NCI-H774 (cell line): ENCODE data around the gene PARD3.

Experiments
- DNase-seq: peaks from one replicate; lab custom pipeline; 2025; lab: John Stamatoyannopoulos, UW

The PARD3 gene

DNA sequence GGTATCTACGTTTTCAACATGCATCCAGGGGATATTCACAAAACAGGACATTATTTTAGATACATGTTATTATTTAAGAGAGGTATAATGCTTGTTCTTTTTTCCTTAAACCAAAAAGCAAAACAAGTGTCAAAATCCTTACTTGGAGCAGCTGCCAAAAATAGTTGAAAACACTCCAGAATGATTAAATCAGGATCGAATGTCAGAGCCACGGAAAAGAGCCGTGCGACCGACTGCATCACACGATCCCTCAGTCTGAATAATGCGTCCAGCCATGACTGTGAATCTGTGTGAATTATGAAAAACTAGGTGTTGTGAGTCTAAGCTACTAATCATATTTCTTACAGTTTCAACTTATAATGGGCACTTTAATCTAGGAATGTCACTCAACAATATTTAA is 126.0 kb downstream of the PARD3 start:
- no peak for DNase-seq

DNA sequence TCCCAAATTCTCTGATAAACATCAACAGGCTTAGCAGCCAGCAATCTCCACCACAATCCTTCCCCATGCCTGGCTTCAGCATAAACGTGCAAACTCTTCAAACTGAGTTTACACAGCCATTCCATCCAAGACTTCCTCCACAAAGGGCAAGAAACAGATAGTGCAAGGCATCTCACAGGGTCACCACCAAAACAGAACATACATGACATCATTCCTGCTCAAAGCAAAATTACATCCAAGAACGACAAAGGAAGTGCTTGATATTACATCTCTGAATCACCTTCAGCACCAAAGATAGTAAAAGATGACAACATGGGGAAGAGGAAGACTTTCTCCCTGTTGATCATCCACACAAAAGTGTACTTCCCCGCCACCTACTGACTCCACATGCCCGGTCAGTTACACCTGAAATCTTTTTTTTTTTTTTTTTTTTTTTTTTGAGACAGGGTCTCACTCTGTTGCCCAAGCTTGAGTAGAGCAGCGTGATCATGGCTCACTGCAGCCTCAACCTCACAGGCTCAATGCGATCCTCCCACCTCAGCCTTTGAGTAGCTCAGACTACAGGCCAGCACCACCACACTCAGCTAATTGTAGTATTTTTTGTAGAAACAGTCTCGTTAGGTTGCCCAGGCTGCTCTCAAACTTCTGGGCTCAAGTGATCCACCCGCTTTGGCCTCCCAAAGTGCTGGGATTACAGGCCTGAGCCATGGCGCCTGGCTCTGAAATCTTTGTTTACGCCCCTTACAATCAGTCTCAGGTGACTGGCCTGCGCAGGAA is 127.5 kb downstream of the PARD3 start:
- no peak for DNase-seq

- no peak for DNase-seq
These were observed 132.5 kb downstream of the PARD3 start for GRCh38 chr10:34682580-34682979.

DNA sequence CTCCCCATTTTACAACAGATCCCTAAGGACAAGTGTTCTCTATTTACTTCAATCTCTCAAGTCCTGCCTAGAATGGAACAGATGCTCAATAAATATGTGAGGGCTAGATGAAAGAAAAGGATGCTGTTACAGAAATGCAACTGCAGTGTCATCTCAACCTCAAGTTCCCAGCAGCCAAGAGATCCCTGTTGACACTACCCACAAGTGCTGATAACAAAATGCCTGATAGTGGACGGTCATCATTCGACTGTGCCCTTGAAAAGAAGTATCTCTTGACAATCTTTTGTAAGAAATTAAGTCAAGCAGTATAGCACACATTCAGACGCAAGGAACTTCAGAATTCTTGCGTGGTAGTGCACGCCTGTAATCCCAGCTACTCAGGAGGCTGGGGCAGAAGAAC is 133.2 kb downstream of the PARD3 start:
- DNase-seq = no peak

GRCh38 chr10:34679177-34679576 is 135.9 kb downstream of the PARD3 start:
- no peak for DNase-seq

DNA sequence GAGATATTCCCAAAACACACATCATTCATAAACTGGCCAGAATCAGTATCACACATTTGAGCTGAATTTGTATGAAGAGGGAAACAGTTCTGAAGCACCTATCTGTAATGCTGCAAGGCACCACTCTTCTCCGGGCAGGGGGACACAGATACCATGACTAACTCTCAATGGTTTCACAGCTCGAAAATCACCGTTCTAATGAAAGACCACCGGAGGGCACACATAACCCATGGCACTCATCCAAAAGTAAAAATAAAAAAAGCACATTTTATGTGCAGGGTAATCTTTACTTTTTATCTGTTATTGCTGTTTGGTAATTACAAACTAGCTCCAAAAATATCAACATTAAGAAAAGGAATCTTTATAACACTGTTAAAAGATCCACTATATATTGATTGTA is 137.5 kb downstream of the PARD3 start:
- DNase-seq = no peak

- no peak for DNase-seq
These were observed 138.0 kb downstream of the PARD3 start for GRCh38 chr10:34677132-34677531.

DNA sequence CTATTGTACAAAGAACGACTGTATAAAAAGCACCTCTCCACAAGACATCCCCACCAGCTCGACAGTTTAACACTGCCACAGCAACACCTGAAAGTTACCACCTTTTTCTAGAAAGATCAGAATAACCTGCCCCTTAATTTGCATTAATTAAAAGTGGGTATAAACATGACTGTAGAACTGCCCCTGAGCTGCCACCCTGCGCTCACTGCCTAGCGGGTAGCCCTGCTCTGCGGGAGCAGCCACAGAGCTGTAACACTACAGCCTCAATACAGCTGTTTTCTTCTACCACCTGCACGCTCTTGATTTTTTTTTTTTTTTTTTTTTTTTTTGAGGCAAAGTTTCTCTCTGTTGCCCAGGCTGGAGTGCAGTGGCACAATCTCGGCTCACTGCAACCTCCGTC is 140.9 kb downstream of the PARD3 start:
- DNase-seq = no peak

GRCh38 chr10:34670081-34670480 is 145.0 kb downstream of the PARD3 start:
- no peak for DNase-seq

- DNase-seq = no peak
These were observed 146.0 kb downstream of the PARD3 start for GRCh38 chr10:34669079-34669478.

DNA sequence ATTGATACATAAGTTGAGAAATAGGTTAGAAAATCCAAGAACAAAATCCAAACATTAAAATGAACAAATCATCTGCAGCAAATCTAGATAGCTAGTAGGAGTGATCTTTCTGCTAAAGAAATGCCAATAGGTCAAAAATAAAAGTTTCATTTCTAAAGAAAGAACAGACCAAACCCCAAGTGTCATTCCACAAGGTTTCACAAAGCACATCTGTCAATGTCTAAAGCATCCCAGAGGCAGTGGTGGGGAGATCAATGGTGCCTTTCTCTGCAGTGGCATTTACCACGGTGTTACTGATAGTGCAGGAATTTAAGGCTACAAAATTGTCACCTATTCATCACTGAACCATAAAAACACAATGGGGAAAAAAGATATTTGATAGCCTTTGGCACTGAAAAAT is 147.9 kb downstream of the PARD3 start:
- no peak for DNase-seq

GRCh38 chr10:34666008-34666704 is 148.9 kb downstream of the PARD3 start:
- DNase-seq = no peak

DNA sequence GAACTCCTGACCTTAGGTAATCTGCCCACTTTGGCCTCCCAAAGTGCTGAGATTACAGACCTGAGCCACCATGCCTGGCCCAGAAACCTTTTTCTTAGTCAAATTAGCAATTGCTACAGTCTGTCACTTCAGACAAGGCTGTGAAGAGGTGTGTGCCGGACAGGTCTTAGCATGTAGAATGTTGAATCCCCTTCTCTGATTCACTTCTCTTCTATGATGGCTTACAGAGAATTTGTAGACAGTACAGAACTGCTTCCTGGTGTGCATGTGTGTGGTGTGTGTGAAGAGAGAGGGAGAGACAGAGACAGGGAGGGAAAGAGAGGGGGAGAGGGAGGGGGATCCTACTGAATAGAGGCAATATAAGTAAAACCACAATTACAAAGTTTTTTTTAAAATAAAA is 150.4 kb downstream of the PARD3 start:
- no peak for DNase-seq

GRCh38 chr10:34661580-34661979 is 153.5 kb downstream of the PARD3 start:
- DNase-seq = no peak

- no peak for DNase-seq
These were observed 156.2 kb downstream of the PARD3 start for GRCh38 chr10:34658934-34659333.

- no peak for DNase-seq
These were observed 158.4 kb downstream of the PARD3 start for GRCh38 chr10:34656661-34657060.

GRCh38 chr10:34655286-34656170 is 159.6 kb downstream of the PARD3 start:
- peak; percentile 44 for DNase-seq

GRCh38 chr10:34654211-34654610 is 160.9 kb downstream of the PARD3 start:
- DNase-seq = no peak

GRCh38 chr10:34653530-34653929 is 161.6 kb downstream of the PARD3 start:
- DNase-seq = no peak

DNA sequence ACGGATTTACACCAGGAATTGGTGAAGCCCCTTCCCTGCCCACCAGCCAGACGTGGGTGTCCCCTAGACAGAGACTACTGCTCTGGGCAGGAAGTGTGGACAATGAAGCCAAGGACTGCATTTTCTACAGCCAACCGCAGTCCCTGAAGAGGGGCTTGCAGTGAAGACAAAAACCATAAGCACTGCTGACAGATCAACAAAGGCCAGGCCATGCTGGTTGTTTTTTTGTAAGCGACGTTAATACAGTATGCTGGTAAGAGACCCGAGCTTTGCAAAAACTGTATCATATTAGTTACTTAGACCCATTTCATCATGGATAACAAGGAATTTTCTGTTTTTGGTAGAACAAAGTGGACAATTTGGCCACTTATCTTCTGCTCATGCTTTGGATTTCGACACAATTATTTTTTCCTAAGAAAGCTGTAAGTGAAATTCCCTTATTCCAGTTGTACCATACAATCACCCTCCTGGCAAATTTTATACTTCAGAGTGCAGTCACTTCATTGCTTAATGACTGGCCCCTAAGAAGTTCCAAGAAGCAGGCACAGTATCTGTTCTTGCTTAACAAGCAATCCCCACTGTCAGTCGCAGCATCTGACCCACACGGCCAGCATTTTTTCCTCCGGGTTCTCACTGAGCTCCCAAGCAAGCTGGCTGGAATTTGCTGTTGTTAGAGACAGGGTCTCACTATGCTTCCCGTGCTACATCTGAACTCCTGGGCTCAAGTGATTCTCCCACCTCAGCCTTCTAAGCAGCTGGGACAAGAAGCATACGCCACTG is 163.5 kb downstream of the PARD3 start:
- no peak for DNase-seq

- DNase-seq = no peak
These were observed 164.9 kb downstream of the PARD3 start for GRCh38 chr10:34650156-34650555.

DNA sequence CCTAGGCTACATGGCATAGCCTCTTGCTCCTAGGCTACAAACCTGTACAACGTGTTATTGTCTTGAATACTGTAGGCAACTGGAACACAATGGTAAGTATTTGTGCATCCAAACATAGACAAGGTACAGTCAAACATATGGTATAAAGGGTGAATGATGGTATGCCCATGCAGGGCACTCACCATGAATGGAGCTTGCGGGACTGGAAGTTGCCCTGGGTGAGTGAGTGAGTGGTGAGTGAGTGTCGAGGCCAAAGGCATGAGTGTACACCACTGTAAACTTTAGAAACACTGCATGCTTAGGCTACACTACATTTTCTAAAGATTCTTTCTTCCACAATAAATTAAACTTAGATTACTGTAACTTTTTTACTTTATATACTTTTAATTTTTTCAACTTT is 165.7 kb downstream of the PARD3 start:
- DNase-seq = no peak
